Skeletal muscle tissue (tissue), 4 donors: ENCODE results near the gene CYP1B1. TPM values are rescaled to one million over a fixed set of nuclear protein-coding genes. Genes with fewer than 3 reads are reported as not detected.

Experiments used
- H3K27ac ChIP-seq: one replicate; pipeline ENCODE4 v1.7.0; 2013; ENCODE audit warnings: mild to moderate bottlenecking, low read depth, low read length, inconsistent platforms
- H3K27me3 ChIP-seq, 3 donors: one replicate each; pipeline ENCODE4 v1.7.0; 2013; ENCODE audit warnings: low read length in 3 of 3; ENCODE audit not compliant: control insufficient read depth in 3 of 3, insufficient read depth in 3 of 3
- H3K36me3 ChIP-seq, 3 donors: one replicate each; pipeline ENCODE4 v1.7.0; 2013; ENCODE audit warnings: low read length in 3 of 3; ENCODE audit not compliant: control insufficient read depth in 3 of 3, insufficient read depth in 3 of 3
- H3K4me1 ChIP-seq, 3 donors: one replicate each; pipeline ENCODE4 v1.7.0; 2013; ENCODE audit warnings: low read length in 3 of 3, mild to moderate bottlenecking in 3 of 3; ENCODE audit not compliant: control insufficient read depth in 3 of 3, insufficient read depth in 3 of 3
- H3K4me3 ChIP-seq, 3 donors: one replicate each; pipeline ENCODE4 v1.7.0; 2013; ENCODE audit warnings: low read length in 3 of 3
- H3K9ac ChIP-seq, 3 donors: one replicate each; pipeline ENCODE4 v1.7.0; 2013; ENCODE audit warnings: low read length in 3 of 3, mild to moderate bottlenecking in 3 of 3, moderate library complexity in 2 of 3, low read depth in 1 of 3
- H3K9me3 ChIP-seq, 3 donors: one replicate each; pipeline ENCODE4 v1.7.0; 2013; ENCODE audit warnings: low read length in 3 of 3; ENCODE audit not compliant: control insufficient read depth in 3 of 3
- total RNA-seq: library from RNA; depleted of rRNA; stranded (reverse); fragments of >200 nt; gene quantifications from one replicate; pipeline ENCODE4 v1.2.3, GENCODE V29; 2014
- donor health status: Osteomylitis.

Gene CYP1B1
- total RNA-seq, 1 donor from 2014 or later = 4.7 TPM

- no peaks in the 10 kb centered on the region for H3K27me3 ChIP-seq
- H3K36me3 ChIP-seq = peaks cover 0 to 3% (median 0%) of the 10 kb centered on the region in 3 donors
- H3K9ac ChIP-seq = no peak overlapping the region
- H3K9me3 ChIP-seq = no peaks in the 10 kb centered on the region
- H3K27ac ChIP-seq = no peak overlapping the region
- peaks cover 0 to 2% (median 0%) of the 10 kb centered on the region in 3 donors for H3K4me1 ChIP-seq
- H3K4me3 ChIP-seq = no peak overlapping the region
Measured at GRCh38 chr2:38066421-38067115, 9.4 kb downstream of the CYP1B1 start.

DNA sequence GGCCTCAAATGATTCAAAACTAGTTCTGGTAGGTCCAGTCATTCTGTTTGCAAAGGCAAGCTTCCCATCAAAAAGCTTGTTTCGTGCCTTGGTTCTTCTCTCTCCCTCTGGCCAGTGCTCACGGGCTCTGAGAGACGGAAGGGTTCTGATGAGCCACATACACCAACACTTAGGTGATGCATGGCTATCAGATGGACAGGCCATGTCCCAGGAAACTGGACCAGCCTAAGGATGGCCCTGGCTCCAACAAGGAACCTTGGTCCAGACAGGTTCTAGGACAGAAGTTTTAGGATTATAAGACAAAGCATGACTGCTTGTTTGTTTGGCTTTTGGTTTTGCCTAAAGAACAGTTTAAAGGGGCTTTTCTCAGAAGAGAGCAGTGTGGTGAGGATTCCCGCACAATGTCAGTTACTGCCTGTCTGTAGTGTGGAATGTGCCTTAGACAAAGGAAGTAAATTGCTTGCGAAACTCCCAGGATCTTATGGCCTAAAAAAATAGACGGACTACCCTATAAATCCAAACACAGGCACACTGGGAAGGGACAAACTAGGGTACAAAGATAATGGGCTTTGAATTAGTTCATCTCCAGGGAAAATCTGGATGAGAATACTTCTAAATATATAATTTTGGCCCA lies 10.3 kb downstream of the CYP1B1 start:
- peaks cover 0 to 3% (median 0%) of the 10 kb centered on the region in 3 donors for H3K36me3 ChIP-seq
- peaks cover 0 to 2% (median 0%) of the 10 kb centered on the region in 3 donors for H3K4me1 ChIP-seq
- H3K9me3 ChIP-seq = no peaks in the 10 kb centered on the region
- H3K27ac ChIP-seq = no peak overlapping the region
- no peak overlapping the region for H3K4me3 ChIP-seq
- H3K27me3 ChIP-seq = no peaks in the 10 kb centered on the region
- H3K9ac ChIP-seq = no peak overlapping the region

- H3K4me1 ChIP-seq = peaks cover 0 to 2% (median 0%) of the 10 kb centered on the region in 3 donors
- no peaks in the 10 kb centered on the region for H3K9me3 ChIP-seq
- peaks cover 0 to 3% (median 0%) of the 10 kb centered on the region in 3 donors for H3K36me3 ChIP-seq
- H3K27me3 ChIP-seq = no peaks in the 10 kb centered on the region
- no peak overlapping the region for H3K4me3 ChIP-seq
- H3K27ac ChIP-seq = no peak overlapping the region
- H3K9ac ChIP-seq = no peak overlapping the region
Measured at GRCh38 chr2:38064801-38065501, 11.0 kb downstream of the CYP1B1 start.

- Histone ChIP-seq H3K27ac (no peak overlapping the region), H3K9ac (no peak overlapping the region), H3K36me3 (peaks cover 0 to under 1% (median 0%) of the 10 kb centered on the region in 3 donors), H3K4me3 (no peak overlapping the region), H3K4me1 (no peaks in the 10 kb centered on the region), H3K27me3 (no peaks in the 10 kb centered on the region), H3K9me3 (no peaks in the 10 kb centered on the region)
Measured at GRCh38 chr2:38060236-38061018, 15.5 kb downstream of the CYP1B1 start.

- Histone ChIP-seq H3K27ac (no peak overlapping the region), H3K9ac (no peak overlapping the region), H3K4me1 (no peaks in the 10 kb centered on the region), H3K9me3 (no peaks in the 10 kb centered on the region), H3K36me3 (no peaks in the 10 kb centered on the region), H3K4me3 (no peak overlapping the region), H3K27me3 (no peaks in the 10 kb centered on the region)
Measured at GRCh38 chr2:38057651-38058410, 18.1 kb downstream of the CYP1B1 start.

DNA sequence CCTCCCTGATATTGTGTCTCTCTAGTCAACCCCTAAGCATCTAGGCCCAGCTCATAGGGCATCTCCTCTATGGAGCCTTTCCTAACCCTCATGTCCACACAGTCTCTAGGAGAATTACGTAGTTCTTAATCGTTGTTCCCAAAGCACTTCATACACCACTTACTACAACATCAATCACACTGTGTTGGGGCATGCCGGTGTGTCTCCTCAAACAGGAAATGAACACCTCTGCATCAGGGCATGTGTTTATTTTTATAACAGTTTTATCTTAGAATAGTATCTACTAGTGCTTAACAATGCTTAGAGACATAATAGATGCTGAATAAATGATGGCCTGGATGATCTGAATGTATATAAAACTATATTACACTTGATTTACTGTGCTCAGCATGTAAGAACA lies 19.7 kb downstream of the CYP1B1 start:
- Histone ChIP-seq H3K9me3 (no peaks in the 10 kb centered on the region), H3K27me3 (no peaks in the 10 kb centered on the region), H3K9ac (no peak overlapping the region), H3K27ac (no peak overlapping the region), H3K36me3 (no peaks in the 10 kb centered on the region), H3K4me3 (no peak overlapping the region), H3K4me1 (no peaks in the 10 kb centered on the region)

DNA sequence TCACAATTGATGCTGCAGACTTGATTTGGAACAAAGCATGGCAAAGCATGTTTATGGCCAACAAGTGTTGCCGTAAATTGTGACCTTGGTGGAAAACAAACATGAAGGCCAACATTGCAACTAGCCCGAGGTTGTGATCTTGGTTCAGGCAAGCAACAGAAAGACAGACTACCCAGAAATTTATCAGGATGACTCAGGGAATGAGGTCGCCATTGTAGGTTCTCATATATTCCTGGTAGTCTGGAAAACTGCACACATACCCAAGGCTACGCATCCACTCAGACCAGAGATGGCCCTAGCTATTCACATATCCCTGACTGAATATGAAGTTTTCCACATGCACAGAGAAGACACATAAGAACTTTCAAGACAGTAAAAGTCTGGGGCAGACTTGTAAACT lies 30.1 kb downstream of the CYP1B1 start:
- Histone ChIP-seq H3K4me1 (no peaks in the 10 kb centered on the region), H3K36me3 (no peaks in the 10 kb centered on the region), H3K4me3 (no peak overlapping the region), H3K27ac (no peak overlapping the region), H3K27me3 (no peaks in the 10 kb centered on the region), H3K9me3 (peaks cover 0 to 2% (median 0%) of the 10 kb centered on the region in 3 donors), H3K9ac (no peak overlapping the region)

- Histone ChIP-seq H3K27me3 (peaks cover 5 to 34% (median 22%) of the 10 kb centered on the region in 3 donors), H3K27ac (no peak overlapping the region)
Measured at GRCh38 chr2:38039121-38039910, 36.6 kb downstream of the CYP1B1 start.

More at GRCh38 chr2:38039121-38039910, 36.6 kb downstream of the CYP1B1 start:
- no peaks in the 10 kb centered on the region for H3K36me3 ChIP-seq
- H3K4me1 ChIP-seq = peaks cover 10 to 16% (median 11%) of the 10 kb centered on the region in 3 donors
- H3K9ac ChIP-seq = no peak overlapping the region
- no peak overlapping the region for H3K4me3 ChIP-seq
- peaks cover 0 to 2% (median 0%) of the 10 kb centered on the region in 3 donors for H3K9me3 ChIP-seq
